ENCODE results near the gene TBC1D10A.

The TBC1D10A gene

GRCh38 chr22:30245181-30245984, 81.4 kb downstream of the TBC1D10A start:
- no peak for DNase-seq

DNA sequence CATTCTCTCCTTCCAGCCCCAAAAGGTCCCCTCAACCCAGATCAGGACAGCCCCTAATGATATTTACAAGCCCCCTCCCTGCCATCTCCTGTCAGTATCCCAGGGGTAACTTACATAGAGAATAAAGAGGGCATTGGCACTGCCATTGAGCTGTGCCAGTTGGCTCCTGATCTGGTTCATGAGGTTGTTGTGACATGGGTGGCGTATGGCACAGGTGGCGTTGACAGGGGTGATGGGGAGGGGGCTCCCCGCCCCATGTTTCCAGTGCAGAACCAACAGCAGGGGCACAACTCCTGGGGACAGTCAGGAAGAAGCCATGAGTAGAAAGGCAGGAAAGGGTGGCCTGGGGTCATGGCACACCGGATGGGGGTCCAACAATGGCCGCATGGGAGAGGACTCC, 82.1 kb downstream of the TBC1D10A start:
- DNase-seq = no peak

- DNase-seq = no peak
These were observed 82.7 kb downstream of the TBC1D10A start for GRCh38 chr22:30244066-30244465.

- no peak for DNase-seq
These were observed 83.1 kb downstream of the TBC1D10A start for GRCh38 chr22:30243661-30244060.

All from inflammatory macrophage treated with lipopolysaccharide for 1 hour (primary cell).